B cell (primary cell): ENCODE data around the gene CALML5. TPM values are rescaled to one million over a fixed set of nuclear protein-coding genes. Genes with fewer than 3 reads are reported as not detected.

Experiments
- ATAC-seq: fragments of 200-7000 bp; cut with Tn5 transposase; one replicate; pipeline ENCODE4 v1.10.0; 2021; ENCODE audit warnings: low read depth, mild to moderate bottlenecking, moderate number of reproducible peaks, moderate library complexity
- CTCF ChIA-PET: fragments of 350-600 bp; sonication (Branson Sonifier 250); formaldehyde crosslinking; loops from one replicate; lab custom pipeline; 2021; ENCODE audit warnings: antibody characterized with exemption, inconsistent platforms; lab: Charles Lee
- POLR2A ChIA-PET: fragments of 350-600 bp; sonication (Branson Sonifier 250); formaldehyde crosslinking; loops from one replicate; lab custom pipeline; 2021; ENCODE audit warnings: antibody characterized with exemption; lab: Charles Lee
- DNase-seq: peaks from one replicate; pipeline ENCODE4 v3.0.0; 2013
- H2AFZ ChIP-seq: 2 replicates; pipeline ENCODE4 v1.6.1; 2012; ENCODE audit warnings: mild to moderate bottlenecking, low read depth, low read length; ENCODE audit not compliant: insufficient read depth, poor library complexity, severe bottlenecking
- H3K27ac ChIP-seq, 2 donors: 1 replicate in 1 of 2; 2 replicates in 1 of 2; pipeline ENCODE4 v1.5.1; 2012 to 2013; ENCODE audit warnings: low read length in 2 of 2, mild to moderate bottlenecking in 2 of 2, moderate library complexity in 1 of 2
- H3K27me3 ChIP-seq, 4 experiments: fragments of 200-600 bp in 1 of 4; sonication (generic) in 1 of 4; replicated peaks in 1 of 4; 1 replicate in 2 of 4; 2 replicates in 2 of 4; pipeline versions ENCODE4 v1.6.1 to v1.7.0; 2013 to 2016; ENCODE audit warnings: low read length in 3 of 4, mild to moderate bottlenecking in 2 of 4, mixed read lengths in 1 of 4, moderate library complexity in 1 of 4; ENCODE audit not compliant: insufficient read depth in 4 of 4, control insufficient read depth in 3 of 4; ENCODE audit errors: control extremely low read depth in 1 of 4
- H3K36me3 ChIP-seq, 2 experiments: replicated peaks in 1 of 2; 1 replicate in 1 of 2; 2 replicates in 1 of 2; pipeline versions ENCODE4 v1.6.1 to v1.7.1; 2013; ENCODE audit warnings: low read length in 1 of 2; ENCODE audit not compliant: insufficient read depth in 2 of 2, control insufficient read depth in 1 of 2; ENCODE audit errors: control extremely low read depth in 1 of 2, extremely low read depth in 1 of 2
- H3K4me1 ChIP-seq, 2 donors: fragments of 200-600 bp in 1 of 2; sonication (generic) in 1 of 2; 1 replicate in 1 of 2; 2 replicates in 1 of 2; pipeline versions ENCODE4 v1.5.1 to v1.6.1; 2013 to 2017; ENCODE audit warnings: low read length in 2 of 2; ENCODE audit not compliant: control insufficient read depth in 2 of 2, insufficient read depth in 2 of 2
- H3K4me2 ChIP-seq: replicated peaks from 2 replicates; pipeline ENCODE3; 2012; ENCODE audit warnings: mild to moderate bottlenecking, low read depth, low read length; ENCODE audit not compliant: poor library complexity, severe bottlenecking
- H3K4me3 ChIP-seq, 5 experiments: fragments of 200-600 bp in 1 of 5; sonication (generic) in 1 of 5; 1 replicate in 3 of 5; 2 replicates in 2 of 5; pipeline versions ENCODE4 v1.5.1 to v1.7.0; 2011 to 2016; ENCODE audit warnings: low read length in 4 of 5, mild to moderate bottlenecking in 4 of 5, low read depth in 2 of 5, control low read depth in 1 of 5, moderate library complexity in 1 of 5; ENCODE audit not compliant: insufficient read depth in 1 of 5; ENCODE audit errors: control extremely low read depth in 1 of 5, extremely low read depth in 1 of 5
- H3K79me2 ChIP-seq: fragments of 200-600 bp; sonication (generic); one replicate; pipeline ENCODE4 v1.6.0; 2016; ENCODE audit warnings: low read length; ENCODE audit not compliant: control insufficient read depth, insufficient read depth
- H3K9ac ChIP-seq: fragments of 200-600 bp; sonication (generic); 2 replicates; pipeline ENCODE4 v1.6.1; 2017; ENCODE audit warnings: mild to moderate bottlenecking, low read length, moderate library complexity
- H3K9me3 ChIP-seq, 3 donors: one replicate each; pipeline versions ENCODE4 v1.6.1 to v1.7.1; 2013; ENCODE audit warnings: low read length in 2 of 3; ENCODE audit not compliant: control insufficient read depth in 2 of 3, insufficient read depth in 1 of 3; ENCODE audit errors: control extremely low read depth in 1 of 3
- H4K20me1 ChIP-seq: 2 replicates; pipeline ENCODE4 v1.6.0; 2012; ENCODE audit warnings: mild to moderate bottlenecking, low read length; ENCODE audit not compliant: insufficient read depth, control insufficient read depth, poor library complexity, severe bottlenecking
- H3K27ac Mint-ChIP-seq: one replicate; pipeline ENCODE4 v1.8.0; 2021; ENCODE audit warnings: mixed read lengths
- H3K27me3 Mint-ChIP-seq: one replicate; pipeline ENCODE4 v1.8.0; 2021; ENCODE audit warnings: mixed read lengths
- H3K4me1 Mint-ChIP-seq: one replicate; pipeline ENCODE4 v1.8.0; 2021; ENCODE audit warnings: mixed read lengths
- H3K4me3 Mint-ChIP-seq: one replicate; pipeline ENCODE4 v1.8.0; 2021; ENCODE audit warnings: mixed read lengths
- H3K9me3 Mint-ChIP-seq: one replicate; pipeline ENCODE4 v1.8.0; 2022; ENCODE audit warnings: mixed read lengths; ENCODE audit not compliant: insufficient read depth
- EZH2 ChIP-seq: IDR thresholded peaks from 2 replicates; pipeline ENCODE4 v1.6.1; 2012; ENCODE audit warnings: borderline replicate concordance, low read depth, mild to moderate bottlenecking, moderate library complexity, low read length; ENCODE audit not compliant: insufficient read depth, poor library complexity, severe bottlenecking
- WGBS: methylation state at CpG from one replicate; pipeline ENCODE4 v1.1.5; 2013; ENCODE audit warnings: missing lambda C conversion rate; ENCODE audit not compliant: insufficient coverage; 5-methylcytosine and 5-hydroxymethylcytosine counted together
- intact Hi-C: fragments of 100-400 bp; cut with micrococcal nuclease; formaldehyde crosslinking; loops from one replicate; pipeline ENCODE4 v1.10.0; 2022
- polyA plus RNA-seq: library from polyadenylated mRNA; depleted of rRNA; stranded (reverse); fragments of >200 nt; gene quantifications from 2 replicates; pipeline ENCODE4 v1.2.3, GENCODE V29; 2012
- total RNA-seq, 2 donors: library from RNA; stranded (reverse); fragments of 120-200 nt in 1 of 2; gene quantifications; 1 replicate in 1 of 2; 2 replicates in 1 of 2; pipeline versions ENCODE4 v1.2.3 to v1.2.4, GENCODE V29; 2013 to 2022
- TF ChIP-seq, protein P1 (sequence below): fragments of 200-600 bp; IDR thresholded peaks from one replicate; pipeline ENCODE4 v1.8.0; 2022; ENCODE audit warnings: antibody characterized with exemption, mild to moderate bottlenecking

CALML5 gene
- total and polyA plus RNA-seq, 2 donors (not counting 1 experiment from before 2014, with no cell fraction given) = not detected

DNA sequence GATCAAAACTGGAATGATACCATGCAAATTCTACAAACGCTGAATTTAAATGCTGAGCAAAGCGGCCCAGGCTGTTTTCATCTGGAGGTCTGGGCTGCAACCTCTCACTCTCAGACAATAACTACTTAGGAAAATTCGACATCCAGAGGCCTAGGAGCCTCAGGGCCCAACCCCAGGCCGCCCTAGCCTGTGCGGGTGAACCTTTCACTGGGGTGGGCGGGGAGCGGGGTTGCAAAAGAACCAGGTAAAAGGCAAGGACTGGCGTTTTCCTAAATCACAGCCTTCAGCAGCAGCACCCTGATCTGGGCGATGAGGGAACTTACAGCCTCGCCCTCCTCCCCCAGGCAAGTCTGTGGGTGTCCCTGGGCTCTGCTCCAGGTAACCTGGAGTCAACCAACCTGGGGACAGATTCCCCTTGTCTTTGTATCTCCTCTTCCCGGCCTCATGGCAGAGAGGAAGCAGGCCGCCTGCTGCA, 33.4 kb downstream of the CALML5 start:
- H2AFZ ChIP-seq = no peak overlapping the region
- TF ChIP-seq EZH2 = no peak
- TF ChIP-seq, protein P1, sequence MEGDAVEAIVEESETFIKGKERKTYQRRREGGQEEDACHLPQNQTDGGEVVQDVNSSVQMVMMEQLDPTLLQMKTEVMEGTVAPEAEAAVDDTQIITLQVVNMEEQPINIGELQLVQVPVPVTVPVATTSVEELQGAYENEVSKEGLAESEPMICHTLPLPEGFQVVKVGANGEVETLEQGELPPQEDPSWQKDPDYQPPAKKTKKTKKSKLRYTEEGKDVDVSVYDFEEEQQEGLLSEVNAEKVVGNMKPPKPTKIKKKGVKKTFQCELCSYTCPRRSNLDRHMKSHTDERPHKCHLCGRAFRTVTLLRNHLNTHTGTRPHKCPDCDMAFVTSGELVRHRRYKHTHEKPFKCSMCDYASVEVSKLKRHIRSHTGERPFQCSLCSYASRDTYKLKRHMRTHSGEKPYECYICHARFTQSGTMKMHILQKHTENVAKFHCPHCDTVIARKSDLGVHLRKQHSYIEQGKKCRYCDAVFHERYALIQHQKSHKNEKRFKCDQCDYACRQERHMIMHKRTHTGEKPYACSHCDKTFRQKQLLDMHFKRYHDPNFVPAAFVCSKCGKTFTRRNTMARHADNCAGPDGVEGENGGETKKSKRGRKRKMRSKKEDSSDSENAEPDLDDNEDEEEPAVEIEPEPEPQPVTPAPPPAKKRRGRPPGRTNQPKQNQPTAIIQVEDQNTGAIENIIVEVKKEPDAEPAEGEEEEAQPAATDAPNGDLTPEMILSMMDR = no peak
- H3K9ac ChIP-seq = no peak overlapping the region
- intact Hi-C loops = no loop called here
- DNase-seq = no peak
- Mint-ChIP-seq H3K27me3 (no peaks in the 10 kb centered on the region), H3K4me3 (no peak overlapping the region), H3K9me3 (no peaks in the 10 kb centered on the region), H3K4me1 (peaks cover 15% of the 10 kb centered on the region), H3K27ac (no peak overlapping the region)
- peaks cover 0 to 16% (median 0%) of the 10 kb centered on the region in 3 donors for H3K9me3 ChIP-seq
- ChIA-PET CTCF (no interaction called here), POLR2A (no interaction called here)
- no peak for ATAC-seq
- no peak overlapping the region for H3K4me2 ChIP-seq
- H3K36me3 ChIP-seq = no peaks in the 10 kb centered on the region
- no peak overlapping the region for H3K27ac ChIP-seq
- H4K20me1 ChIP-seq = no peaks in the 10 kb centered on the region
- WGBS = 88% methylated on average over 12 of the region's 12 CpGs
- H3K4me3 ChIP-seq = no peak overlapping the region
- H3K4me1 ChIP-seq = peaks cover 7 to 9% of the 10 kb centered on the region in 2 donors
- H3K79me2 ChIP-seq = no peaks in the 10 kb centered on the region
- H3K27me3 ChIP-seq = no peaks in the 10 kb centered on the region

DNA sequence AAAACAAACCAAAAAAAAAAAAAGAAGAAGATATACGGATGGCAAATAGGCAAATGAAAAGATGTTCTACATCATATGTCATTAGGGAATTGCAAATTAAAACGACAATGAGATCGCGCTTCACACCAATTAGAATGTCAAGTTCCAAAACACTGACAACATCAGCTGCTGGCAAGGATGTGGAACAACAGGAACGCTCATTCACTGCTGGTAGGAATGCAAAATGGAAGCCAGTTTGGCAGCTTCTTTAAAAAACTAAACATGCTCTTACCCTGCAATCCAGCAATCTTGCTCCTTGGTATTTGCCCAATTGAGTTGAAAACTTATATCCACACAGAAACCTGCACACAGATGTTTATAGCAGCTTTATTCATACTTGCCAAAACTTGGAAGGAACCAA, 34.8 kb downstream of the CALML5 start:
- H2AFZ ChIP-seq = no peak overlapping the region
- no peak overlapping the region for H3K4me3 ChIP-seq
- no peaks in the 10 kb centered on the region for H4K20me1 ChIP-seq
- H3K27ac ChIP-seq = no peak overlapping the region
- H3K9ac ChIP-seq = no peak overlapping the region
- no peak for DNase-seq
- no peaks in the 10 kb centered on the region for H3K27me3 ChIP-seq
- Mint-ChIP-seq H3K27ac (no peak overlapping the region), H3K27me3 (no peaks in the 10 kb centered on the region), H3K4me1 (peaks cover 15% of the 10 kb centered on the region), H3K4me3 (no peak overlapping the region), H3K9me3 (no peaks in the 10 kb centered on the region)
- H3K79me2 ChIP-seq = no peaks in the 10 kb centered on the region
- 94% methylated on average over 3 of the region's 5 CpGs for WGBS
- ChIA-PET CTCF (interaction anchor here (0.6 kb wide), 1 partner anchor 85 kb away, joined by 6 read pairs; no protein-coding TSS in a partner anchor), POLR2A (no interaction called here)
- peaks cover 7 to 9% of the 10 kb centered on the region in 2 donors for H3K4me1 ChIP-seq
- no peak overlapping the region for H3K4me2 ChIP-seq
- intact Hi-C loops = no loop called here
- TF ChIP-seq, protein P1 = no peak
- peaks cover 0 to 16% (median 0%) of the 10 kb centered on the region in 3 donors for H3K9me3 ChIP-seq
- no peak for ATAC-seq
- H3K36me3 ChIP-seq = no peaks in the 10 kb centered on the region
